ENCODE measurements around the gene PARP12.

Gene PARP12

DNA sequence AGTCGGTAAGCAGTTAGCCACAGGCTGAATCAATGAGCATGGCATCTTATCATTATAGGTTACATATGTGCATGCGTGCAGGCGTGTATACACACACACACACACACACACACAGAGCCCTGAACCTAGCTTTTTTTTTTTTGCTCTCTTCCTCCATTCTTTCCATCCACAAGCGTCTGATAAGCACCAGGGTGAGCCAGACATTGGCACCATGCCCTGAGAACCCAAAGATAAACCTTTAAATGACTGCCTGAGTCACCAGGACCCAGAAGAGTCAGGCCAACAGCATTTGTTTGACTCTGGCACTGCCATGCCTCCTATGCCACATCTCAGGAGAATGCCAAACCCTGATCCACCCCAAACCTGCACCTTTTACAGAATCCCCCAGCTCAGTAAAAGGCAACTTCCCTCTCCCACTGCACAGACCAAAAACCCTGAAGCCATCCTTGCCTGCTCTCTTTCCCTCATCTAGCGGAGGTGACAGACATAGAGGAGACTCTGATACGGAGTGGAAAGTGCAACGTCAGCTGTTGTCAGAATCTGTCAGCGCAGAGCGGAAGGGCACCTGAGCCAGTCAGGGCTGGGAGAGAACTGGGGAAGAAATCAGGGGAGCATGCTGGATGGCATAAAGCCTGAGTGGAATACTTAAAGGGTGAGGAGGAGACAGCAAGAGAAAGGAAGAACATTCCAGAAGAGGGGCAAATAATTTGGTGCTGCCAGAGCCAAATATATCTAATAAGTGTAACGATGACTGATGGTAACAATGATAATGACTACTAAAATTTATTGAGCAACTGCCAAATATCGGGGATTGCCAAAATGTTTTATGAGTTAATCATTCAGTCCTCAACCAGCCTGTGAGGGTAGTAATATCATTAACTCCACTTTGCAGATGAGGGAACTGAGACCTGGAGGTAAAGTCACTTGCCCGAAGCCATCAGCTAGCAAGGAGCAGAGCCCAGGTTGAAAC lies 3.2 kb downstream of the PARP12 start:
- no peak for DNase-seq

DNA sequence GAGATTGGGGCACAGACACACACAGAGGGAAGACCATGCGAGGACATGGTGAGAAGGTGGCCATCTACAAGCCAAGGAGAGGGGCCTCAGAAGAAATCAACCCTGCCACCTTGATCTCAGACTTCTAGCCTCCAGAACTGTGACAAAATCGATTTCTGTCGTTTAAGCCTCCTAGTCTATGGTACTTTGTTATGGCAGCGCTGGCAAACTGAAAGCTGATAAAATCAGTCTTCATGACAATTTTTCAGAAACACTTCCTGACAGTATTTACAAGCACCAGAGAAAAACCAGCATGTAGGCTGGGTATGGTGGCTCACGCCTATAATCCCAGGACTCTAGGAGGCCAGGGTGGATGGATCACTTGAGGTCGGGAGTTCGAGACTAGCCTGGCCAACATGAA lies 4.2 kb downstream of the PARP12 start:
- DNase-seq, result no peak

DNA sequence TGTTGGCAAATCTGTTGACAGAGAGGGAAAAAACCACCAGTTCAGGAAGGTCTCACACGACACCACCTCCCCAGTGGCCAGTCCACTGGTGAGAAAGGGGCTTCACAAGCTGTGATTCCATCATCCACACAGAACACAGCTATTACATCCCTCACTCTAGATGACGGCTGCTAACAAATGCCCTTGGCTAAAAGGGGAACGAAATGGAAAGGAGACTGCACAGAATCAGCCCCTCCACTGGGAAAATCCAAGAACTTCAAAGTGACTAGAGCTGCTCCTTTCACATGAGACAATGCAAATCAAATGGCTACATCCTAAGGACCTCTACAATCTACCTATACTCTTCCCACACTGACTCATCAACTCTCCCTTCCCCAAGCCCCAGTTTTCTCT lies 5.6 kb downstream of the PARP12 start:
- DNase-seq, result no peak

DNA sequence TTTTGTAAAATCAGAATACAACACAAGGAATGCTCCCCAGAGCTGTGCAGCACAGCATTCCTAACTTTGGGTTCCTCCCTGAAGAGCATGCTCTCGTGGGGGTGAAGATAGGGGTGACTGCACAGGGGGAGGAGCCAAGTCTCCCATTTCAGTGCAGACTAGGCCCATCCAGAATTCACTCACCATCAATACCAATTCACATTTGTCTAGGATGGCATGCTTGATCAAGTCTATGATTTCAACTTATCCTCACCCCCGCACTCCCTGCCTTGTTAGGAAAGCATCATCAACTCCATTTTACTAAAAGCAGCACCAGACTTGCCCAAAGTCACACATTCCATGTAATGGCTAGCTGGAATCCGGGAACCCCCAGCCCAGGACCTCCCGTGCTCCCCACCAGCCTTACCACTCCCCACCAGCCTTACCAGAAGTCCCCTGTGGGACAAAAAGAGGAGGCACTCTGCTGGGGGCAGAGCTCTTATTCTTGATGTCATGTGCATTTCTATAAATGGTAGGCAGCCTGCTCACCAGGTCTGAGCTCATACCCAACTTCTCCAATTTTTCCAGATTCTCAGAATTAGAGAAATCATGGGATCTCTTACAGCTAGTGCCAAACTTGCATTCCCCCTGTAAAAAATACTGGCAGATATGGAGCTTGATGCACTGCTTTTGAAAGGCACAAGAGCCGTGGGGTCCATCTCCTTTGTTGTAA lies 6.2 kb downstream of the PARP12 start:
- no peak for DNase-seq

DNA sequence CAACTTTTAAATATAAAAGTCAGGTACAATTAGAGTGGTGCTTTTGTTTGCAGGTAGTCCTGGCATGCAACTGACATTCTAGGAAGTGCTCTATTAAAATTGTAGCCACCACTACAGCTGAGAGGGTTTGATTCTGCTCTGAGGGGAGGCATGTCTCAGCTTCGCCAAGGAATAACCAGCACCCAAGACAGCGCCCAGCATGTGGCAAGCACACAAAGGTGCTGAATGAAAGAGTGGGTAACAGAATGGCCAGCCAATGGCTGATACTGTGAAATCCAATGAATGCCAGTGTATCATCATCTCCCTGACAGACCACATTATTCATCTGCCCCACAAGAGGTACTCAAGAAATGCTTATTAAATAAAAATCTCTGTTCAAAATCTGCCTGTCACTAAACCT lies 6.9 kb downstream of the PARP12 start:
- no peak for DNase-seq

DNA sequence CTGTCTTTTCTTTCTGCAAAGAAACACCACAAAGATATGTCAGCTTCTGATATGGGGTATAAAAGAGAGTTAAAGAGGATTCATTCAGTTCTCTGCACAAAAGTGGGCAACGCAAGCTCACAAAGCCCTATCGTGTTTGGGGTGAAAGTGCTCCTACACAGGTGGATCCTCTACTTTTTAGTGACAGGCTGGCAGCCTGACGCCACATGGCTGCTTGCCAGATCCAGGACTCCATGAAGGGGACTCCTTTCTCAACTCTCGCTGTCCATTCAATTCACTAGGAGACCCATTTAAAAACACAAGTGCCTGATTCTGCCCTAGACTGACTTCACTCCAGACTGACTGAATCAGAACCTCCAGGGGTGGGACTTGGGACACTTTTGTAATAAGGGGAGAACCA lies 8.0 kb downstream of the PARP12 start:
- no peak for DNase-seq

DNA sequence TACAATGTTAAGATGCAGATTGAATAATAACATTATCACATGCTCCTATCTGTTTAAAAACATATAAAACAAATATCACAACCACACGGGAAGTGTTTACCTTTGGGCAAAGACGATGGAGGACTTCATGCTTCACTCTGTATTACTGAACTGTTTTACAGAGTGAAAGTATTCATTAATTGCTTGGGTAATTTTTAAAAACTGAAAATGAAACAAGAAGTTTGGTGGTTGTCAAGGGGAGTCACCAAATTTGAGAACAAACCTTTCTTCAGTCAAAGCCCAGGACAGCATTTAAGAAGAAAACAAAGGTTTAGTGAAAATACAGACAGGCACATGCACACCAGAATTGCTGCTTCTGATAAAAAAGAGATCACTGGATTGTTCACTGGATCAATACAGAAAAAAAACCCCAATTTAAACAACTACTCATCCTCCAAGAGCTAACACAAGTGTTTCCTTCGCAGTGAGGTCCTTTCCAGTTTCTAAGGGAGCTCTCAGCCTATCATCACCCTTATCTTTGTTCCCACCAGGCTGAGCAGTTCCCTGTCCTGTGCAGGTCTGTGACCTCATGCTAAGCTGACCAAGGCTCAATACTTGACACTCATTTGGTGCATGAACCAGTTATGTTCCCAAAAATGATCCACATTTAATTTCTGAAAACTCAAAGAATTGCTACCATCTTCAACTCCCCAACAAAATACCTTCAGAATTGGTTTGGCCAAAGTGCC lies 8.8 kb downstream of the PARP12 start:
- no peak for DNase-seq

DNA sequence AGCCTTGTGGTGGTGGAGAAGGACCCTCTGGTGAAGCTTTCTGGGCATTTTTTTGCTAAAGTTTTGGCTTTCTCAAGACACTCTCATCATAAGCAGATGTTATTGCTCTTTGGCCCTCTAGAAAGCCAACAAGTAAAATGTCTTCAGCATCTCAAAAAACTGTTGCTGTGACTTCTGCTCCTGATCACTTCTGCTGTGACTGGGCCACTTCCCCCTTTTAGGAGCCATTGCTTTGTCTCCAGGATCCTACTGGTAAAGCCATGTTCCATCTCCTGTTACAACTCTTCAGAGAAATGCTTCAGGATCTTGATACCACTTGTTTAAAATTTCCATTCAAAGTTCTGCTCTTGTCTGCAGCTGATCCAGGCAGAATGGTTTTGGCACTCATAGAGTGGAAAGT lies 10.9 kb downstream of the PARP12 start:
- no peak for DNase-seq

DNA sequence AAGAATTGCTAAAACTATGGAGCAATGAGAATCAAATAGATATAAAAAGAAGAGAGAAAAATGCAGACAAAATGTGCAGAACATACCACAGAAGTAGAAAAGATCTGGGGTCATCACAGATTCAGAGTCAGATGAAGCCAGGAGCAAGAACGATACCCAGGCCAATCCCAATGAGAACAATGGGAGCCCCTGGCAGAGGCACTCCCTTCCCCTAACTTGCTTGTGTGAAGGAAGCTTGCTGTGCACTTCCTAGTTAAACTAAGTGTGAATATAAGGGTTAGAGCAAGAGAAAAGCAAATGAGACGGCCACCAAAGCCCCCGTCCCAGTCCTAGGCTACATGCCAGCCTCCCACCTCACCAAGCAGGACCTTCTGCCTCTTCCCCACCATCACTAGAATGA lies 12.7 kb downstream of the PARP12 start:
- DNase-seq, result no peak

DNA sequence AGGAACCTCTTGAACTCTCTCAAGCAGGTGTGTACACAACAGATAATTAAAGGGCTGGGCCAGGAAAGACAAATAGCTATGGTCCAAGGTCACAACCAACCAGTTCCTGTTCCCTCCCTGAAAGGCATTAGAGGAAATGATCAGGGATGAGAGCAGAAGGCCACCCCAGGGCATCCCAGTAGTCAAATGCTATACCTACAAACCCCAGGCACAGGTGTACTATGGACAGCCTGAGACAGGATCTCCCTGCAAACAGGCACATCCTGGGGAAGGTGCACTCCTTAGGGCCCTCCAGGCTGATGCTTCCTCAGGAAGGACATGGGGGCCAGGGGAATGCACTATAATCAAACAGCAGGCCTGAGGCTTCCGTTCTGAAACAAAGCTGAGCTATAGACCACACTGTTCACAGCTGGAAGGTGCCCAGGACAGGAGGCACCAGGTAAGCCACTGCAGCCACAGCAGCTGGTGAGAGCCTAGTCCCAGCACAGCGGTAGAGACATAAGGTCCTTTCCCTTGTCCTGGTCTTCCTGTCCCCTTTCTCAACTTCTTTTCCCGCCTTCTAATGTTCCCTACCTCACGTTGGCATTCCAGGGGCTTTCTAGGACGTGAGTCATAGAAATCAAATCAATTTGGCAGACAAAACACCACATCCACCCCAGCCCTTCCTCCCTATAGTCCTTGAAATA lies 13.3 kb downstream of the PARP12 start:
- DNase-seq, result no peak

DNA sequence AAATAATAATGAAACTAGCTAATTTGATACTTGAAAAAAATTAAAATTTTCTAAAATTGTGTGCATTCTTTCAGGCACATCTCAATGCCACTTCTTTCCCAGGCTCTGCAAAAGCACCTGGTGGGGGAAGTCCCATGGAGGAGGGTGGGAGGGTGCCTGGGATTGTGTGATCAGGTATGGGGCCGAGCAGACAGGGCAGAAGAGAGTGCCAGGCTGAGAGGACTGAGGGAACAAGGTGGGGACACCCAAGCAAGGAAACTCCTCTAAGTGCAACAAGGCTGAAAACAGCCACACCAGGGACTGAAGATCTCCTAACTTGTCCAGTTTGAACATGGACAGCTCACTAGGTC lies 13.8 kb downstream of the PARP12 start:
- DNase-seq, result no peak

DNA sequence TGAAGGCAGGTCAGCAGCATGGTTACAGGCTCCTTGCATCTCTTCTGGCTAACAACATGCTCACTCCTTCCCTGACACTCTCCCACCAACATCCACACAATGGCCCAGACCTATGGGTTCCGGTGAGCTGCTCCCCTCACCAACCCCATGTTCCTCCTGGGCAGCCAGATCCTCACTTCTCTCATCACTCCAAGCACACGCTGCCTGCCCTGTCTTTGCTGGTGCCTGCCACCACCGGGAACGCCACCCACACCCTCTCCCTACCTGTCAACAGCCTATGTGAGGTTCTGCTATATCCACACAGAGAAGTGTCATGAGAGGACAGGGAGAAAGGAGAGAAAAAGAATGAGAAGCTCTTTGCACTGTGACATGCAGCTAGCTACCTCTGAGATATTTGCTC lies 14.6 kb downstream of the PARP12 start:
- DNase-seq, result no peak

DNA sequence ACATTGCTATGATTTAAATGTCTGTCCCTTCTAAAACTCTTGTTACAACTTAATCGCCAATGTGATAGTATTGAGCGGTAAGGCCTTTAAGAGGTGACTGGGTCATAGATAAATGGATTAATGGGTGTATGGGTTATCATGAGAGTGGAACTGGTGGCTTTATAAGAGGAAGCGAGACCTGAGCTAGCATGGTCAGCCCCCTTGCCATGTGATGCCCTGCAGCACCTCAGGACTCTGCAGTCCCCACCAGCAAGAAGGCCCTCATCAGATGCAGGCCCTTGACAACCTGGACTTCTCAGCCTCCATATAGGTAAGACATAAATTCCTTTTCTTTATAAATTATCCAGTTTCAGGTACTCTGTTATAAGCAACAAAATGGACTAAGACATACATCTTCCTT lies 15.6 kb downstream of the PARP12 start:
- no peak for DNase-seq

DNA sequence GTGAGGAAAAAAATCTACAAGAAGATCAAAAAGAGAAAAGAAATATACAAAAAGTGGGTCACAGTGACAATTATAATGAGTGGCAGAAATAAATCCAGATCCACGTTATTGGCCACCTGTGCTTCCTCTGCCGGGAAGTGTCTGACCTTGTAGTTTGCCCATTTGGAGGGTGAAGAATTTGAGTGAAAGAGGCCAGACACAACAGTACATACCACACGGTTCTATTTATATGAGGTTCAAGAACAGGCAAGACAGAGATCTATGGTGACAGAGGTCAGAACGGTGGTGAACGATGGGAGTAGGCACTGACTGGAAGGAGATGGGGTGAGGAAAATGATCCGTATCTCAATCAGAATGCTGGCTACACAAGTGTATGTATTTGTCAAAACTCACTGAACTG lies 17.1 kb downstream of the PARP12 start:
- DNase-seq, result no peak

DNA sequence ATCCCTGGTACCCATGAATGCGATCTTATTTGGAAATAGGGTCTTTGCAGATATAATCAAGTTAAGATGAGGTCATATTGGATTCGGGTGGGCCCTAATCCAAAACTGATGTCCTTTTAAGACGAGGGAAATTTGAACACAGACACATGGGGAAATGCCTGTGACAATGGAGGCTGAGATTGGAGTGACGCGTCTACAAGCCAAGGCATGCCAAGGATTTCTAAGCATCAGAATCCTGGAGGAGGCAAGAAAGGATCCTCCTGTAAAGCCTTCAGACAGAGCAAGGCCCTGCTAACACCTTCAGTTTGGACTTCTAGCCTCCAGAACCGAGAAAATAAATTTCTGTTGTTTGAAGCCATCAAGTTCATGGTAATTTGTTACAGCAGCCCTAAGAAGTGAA lies 18.5 kb downstream of the PARP12 start:
- no peak for DNase-seq

DNA sequence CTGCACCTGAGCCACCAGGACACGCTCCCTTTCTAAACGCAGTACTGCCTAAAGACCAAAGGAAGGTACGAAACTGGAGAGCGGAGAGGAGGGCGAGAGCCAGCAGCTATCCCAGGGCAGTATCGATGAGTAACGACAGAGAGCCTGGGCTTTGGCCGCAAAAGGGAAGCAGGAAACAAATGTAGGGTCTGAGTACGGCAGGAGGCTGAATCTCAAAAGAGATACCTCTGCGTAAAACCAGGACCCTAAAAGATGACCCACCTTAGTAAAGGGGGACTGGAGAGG lies 20.4 kb downstream of the PARP12 start:
- DNase-seq, result no peak

DNA sequence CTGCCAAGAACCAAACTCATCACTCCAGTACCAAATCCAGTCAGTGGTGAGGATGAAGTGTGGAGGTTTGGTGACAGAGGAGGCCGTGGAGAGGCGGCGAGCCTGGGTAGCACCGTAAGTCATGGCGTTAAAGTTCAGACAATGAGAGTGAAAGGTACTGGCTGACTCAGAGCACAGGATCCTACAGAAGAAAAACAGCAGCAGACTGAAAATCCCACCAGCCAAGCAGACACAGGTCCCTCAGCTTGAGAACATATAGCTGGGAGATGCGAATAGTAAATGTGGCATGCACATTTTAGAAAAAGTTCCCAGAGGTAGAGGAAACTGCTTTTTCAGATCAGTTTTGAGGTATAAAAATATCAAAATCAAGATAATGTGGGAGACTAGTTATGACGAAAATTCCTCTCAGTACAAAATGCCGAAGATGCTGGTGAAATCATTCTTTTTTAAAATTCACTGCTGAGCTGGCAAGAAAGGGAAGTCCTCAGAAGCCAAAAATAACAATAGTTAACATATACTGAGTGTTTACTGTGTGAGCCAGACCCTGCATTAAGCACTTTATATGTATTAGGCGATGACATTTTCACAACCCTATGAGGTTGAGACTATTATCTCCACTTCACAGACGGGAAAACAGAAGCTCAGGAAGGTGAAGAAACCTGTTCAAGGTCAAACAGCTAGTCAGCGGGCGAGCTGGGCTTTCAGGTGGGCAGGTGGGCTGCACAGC lies 20.9 kb downstream of the PARP12 start:
- DNase-seq, result no peak

DNA sequence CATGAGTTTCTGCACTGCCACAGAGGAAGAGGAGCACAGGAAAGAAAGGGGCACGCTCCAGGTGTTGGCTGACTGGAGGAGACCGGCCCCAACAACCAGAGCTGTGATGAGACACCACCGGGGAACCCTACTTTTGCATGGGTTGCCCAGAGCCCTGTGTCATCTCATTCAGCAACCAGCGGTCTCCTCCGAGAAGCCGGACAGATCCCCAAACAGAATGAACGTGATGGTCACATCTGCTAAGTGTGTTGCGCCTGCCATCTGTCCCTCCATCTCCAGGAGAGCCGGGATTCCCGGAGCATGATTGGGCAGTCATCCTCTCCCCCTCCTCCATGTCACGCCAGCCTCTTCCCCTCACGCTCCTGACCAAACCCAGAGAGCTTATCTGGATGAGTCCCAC lies 22.9 kb downstream of the PARP12 start:
- DNase-seq, result no peak

DNA sequence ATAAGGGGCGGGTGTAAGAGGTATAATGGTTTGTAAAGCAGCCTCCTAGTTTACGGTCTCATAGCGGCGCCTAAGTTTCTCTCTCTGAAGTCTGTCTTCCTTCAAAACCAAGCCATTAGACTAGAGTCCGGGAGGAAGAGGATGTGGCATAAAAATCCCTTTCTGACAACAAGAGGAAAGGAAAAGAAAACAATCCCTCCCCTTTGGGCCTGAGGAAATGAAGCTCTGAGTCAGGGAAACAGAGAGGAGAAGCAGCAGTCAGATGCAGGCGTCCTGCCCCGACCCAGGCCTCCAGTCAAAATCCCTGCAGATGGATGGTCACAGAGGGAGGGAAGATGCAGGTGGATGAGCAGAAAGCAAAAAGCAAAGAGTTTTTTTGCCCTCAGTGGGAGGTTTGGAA lies 23.7 kb downstream of the PARP12 start:
- no peak for DNase-seq

DNA sequence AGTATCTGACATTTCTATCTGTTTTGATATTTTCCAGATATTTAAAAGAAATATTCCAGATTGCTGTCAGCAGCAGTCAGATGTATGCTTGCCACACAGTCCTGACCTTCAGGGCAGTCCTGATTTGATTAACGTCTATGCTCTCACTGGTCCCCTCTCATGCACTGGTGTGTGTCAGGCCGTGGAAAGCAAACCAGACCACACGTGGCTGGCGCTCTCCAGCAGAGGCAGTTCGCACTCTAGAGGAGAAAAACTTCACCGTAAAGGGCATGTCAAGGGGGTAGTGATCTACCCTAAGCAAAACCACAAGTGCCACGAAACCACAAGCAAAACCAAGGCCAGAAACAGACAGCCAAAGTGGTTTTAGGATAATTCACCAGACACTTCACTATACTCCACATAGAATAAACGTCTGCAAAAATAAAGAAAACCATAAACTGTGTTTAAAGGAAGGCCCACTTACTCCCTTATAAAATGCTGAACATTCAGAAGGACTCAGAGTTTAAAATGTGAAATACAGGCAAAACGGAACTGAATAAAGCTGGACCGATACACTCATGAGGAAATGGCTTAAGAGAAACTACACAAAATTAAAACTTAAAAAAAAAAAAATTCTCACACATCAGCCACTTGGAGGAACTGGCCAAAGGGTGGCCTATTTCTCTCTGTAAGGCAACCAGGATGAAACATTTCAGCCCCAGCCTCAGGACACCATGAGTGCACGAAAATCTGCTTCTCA lies 26.4 kb downstream of the PARP12 start:
- DNase-seq, result no peak

DNA sequence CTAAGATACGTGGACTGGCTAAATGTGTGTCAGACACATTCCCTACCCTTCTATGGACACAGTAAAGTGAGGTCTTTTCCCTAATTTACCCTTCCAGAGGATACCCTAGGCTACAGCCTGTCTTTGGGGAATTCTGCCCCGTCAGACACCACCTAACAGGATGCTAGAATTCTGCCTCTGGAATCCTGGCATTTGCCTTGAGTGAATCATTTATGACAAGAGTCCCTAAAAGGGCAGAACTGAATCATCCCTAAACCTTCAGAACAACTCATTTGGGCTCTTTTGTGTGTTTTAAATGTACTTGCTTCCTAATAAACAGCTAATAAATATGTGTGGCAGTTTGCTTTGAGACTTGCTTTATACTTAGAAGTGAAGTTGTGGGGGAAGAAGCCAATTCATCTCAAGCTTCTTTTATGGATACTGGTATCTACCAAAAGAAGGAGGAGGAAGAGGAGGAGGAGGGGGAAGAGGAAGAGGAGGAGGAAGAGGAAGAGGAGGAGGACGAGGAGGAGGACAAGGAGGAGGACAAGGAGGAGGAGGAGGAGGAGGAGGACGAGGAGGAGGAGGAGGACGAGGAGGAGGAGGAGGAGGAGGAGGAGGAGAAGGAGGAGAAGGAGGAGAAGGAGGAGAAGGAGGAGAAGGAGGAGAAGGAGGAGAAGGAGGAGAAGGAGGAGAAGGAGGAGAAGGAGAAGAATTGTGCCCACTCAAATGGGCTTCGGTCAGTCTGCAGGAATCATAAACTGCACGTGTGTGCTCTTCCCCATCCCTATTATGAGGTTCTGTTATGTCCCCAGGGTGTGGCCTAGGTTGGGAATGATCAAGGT lies 27.1 kb downstream of the PARP12 start:
- DNase-seq, result no peak

Data from 8988T (cell line).